Activated CD4-positive, CD25-positive, alpha-beta regulatory T cell treated with anti-CD3 and anti-CD28 coated beads, Interleukin-2, amount 50 U/mL, for 24 hours (primary cell): Measurements from ENCODE around the gene TRIP11.
"Not testable (repeated sequence)": the region's sequence is repeated elsewhere in the genome, so short reads cannot be mapped to it uniquely, and the experiment has no call there.

Source experiments
- ATAC-seq, 2 donors: fragments of 150-1000 bp; cut with Tn5 transposase; one replicate each; pipeline ENCODE4 v1.10.0; 2021; ENCODE audit warnings: mild to moderate bottlenecking in 1 of 2, moderate library complexity in 1 of 2

Gene TRIP11

GRCh38 chr14:92039719-92040430 is at the start of gene TRIP11:
TSS of gene TRIP11 (minus strand) at chr14:92040059. CDS start at chr14:92039685, 374 bp downstream.
- peak; percentile 98 for ATAC-seq

DNA sequence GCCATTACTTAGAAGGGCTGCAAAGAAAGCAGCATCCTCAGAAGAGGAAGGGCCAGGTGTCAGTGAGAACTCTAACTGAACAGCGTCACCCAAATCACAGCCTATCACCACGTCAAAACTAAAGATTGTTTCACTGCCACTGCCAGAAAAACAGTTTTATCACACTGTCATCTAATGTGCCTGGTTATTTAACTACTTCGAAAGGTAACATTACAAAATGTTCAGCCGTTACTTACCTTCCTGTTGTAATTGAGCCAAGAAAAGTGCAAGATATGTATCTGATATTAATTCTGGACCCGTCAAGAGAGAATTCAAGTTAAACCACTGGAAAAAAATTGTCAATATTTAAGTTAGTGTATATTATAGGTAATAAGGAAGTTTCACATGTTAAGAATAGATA is 48.6 kb upstream of the TRIP11 start:
- ATAC-seq, result no peak

- ATAC-seq, result no peak
Measured at GRCh38 chr14:92074555-92074954, 34.7 kb upstream of the TRIP11 start.

- ATAC-seq, result no peak
Measured at GRCh38 chr14:92058006-92058917, 18.4 kb upstream of the TRIP11 start.

- ATAC-seq, result no peak
Measured at GRCh38 chr14:92049781-92050180, 9.9 kb upstream of the TRIP11 start.

DNA sequence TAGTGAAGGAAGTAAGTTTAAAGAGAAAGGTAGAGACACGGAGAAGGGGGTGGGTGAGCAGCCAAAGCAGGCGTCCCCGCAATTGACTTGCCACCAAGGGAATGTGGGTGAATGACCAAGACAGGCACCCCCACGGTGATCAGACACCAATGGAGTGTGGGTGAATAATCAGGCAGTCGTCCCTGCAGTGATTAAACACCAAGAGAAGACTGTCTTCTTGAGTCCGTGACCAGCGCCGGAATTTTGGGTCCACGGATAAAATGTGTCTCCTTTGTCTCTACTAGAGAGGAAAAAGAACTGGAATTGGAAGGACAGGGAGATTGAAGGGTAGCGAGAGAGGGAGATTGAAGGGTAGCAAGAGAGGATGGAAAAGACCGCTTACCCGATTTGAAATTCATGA is 9.4 kb upstream of the TRIP11 start:
- not testable (repeated sequence) for ATAC-seq

GRCh38 chr14:92045904-92046303 is 6.0 kb upstream of the TRIP11 start:
- ATAC-seq, result not testable (repeated sequence)

DNA sequence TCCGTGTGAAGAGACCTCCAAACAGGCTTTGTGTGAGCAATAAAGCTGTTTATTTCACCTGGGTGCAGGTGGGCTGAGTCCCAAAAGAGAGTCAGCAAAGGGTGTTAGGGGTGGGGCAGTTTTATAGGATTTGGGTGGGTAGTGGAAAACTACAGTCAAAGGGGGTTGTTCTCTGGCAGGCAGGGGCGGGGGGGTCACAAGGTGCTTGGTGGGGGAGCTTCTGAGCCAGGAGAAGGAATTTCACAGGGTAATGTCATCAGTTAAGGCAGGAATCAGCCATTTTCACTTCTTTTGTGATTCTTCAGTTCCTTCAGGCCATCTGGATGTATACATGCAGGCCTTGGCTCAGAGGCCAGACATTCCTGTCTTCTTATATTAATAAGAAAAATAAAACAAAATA is 1.9 kb upstream of the TRIP11 start:
- not testable (repeated sequence) for ATAC-seq

GRCh38 chr14:92041203-92041602 is 1.3 kb upstream of the TRIP11 start:
- ATAC-seq, result no peak

DNA sequence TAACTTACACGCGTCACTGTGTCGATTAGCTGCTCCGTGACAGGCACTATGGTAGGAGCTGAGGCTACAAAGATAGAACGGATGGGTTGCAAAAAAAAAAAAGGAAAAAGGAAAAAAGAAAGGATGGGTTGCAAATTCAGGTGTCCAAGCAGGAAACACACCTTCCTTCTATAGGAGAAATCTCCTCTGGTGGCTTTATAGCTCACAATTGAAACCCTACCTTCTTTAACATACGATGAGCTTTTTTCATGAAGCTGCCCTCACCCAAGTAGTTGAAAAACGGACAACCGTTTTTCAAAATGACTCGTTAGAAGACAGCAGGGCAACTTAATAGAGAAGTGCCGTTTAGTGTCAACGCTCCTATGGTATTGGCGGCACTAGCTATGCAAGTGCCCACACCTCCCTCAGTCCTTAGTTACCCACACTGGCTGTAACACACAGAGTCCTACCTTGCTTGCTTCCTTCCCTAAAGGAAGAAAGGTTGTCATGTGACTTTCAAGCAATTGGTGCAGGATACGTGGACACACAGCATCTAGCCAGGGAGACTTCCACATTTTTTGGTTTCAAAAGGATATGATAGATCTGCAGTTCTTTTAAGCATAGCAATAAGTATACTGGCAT is 682 bp upstream of the TRIP11 start:
- no peak for ATAC-seq

GRCh38 chr14:92039063-92039718 is 668 bp downstream of the TRIP11 start:
- ATAC-seq, result peak; percentile 1

- no peak for ATAC-seq
Measured at GRCh38 chr14:92037989-92038388, 1.9 kb downstream of the TRIP11 start.

GRCh38 chr14:92035890-92036289 is 4.0 kb downstream of the TRIP11 start:
- no peak for ATAC-seq

DNA sequence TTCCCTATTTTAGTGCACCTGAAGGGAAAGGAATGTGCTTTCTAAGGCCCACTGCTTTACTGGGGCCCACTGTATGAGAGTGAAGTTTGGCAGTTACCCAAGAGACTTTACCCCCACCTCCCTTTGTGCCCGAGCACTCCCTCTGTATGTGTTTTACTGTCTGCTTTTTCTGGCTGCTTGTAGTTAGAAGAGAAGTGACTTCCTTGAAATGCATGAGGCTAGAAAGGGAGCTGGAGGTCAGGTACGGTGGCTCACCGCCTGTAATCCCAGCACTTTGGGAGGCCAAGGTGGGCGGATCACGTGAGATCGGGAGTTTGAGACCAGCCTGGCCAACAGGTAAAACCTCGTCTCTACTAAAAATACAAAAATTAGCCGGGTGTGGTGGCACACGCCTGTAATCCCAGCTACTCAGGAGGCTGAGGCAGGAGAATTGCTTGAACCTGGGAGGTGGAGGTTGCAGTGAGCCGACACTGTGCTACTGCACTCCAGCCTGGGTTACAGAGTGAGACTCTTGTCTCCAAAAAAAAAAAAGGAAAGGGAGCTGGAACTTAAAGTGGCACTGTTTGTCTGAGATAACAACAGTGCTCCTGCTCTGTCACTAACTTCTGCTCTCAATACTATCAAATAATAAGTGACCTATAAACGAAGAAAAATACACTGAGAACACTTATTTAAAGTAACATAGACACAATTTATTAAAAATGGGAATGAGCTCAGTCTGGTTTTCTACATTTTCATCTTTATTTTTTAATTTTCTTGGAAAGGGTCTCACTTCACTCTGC is 5.8 kb downstream of the TRIP11 start:
- ATAC-seq, result no peak

- ATAC-seq, result no peak
Measured at GRCh38 chr14:92033433-92033832, 6.4 kb downstream of the TRIP11 start.

DNA sequence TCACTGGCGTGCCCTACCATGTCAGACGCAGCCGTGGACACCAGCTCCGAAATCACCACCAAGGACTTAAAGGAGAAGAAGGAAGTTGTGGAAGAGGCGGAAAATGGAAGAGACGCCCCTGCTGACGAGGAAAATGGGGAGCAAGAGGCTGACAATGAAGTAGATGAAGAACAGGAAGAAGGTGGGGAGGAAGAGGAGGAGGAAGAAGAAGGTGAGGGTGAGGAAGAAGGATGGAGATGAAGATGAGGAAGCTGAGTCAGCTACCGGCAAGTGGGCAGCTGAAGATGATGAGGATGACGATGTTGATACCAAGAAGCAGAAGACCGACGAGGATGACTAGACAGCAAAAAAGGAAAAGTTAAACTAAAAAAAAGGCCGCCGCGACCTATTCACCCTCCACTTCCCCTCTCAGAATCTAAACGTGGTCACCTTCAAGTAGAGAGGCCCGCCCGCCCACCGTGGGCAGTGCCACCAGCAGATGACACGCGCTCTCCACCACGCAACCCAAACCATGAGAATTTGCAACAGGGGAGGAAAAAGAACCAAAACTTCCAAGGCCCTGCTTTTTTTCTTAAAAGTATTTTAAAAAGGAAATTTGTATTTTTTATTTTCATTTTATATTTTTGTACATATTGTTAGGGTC is 13.2 kb downstream of the TRIP11 start:
- ATAC-seq, result no peak

DNA sequence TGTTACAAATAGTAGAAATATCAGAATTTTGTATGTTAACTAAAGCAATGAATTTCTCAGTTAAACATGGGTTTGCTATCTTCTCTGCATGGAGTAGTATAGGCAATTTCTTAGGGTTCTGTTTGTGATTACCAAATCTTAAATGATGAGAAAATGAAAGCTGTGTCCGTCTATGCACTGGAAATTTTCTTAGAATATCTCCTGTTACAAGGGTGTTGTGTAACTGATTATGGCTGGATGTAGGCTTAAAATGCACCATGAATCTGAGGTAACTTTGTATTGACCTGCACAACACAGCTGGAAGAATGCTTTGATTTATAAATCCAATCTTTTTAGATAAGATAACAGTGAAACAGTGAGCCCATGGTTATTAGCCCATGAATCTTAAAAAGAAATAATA is 17.8 kb downstream of the TRIP11 start:
- no peak for ATAC-seq

DNA sequence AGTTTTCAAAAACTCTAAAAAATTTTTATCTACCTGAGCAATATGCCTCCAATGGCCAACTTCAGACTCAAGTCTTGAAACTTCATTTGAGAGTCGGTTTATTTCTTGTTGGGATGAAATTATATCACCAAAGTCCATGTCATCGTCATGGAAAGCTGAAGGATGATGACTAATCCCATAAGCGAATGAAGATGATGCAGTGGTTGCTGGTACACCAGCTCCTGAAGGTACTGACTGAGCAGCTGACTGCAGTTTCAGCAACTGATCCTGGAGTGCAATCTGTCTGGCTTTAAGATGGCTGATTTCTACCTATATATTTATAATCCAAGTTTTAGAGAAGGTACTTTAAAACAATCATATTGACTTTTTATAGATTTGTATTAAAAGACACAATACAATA is 18.3 kb downstream of the TRIP11 start:
- ATAC-seq, result no peak

GRCh38 chr14:92014040-92014439 is 25.8 kb downstream of the TRIP11 start:
- ATAC-seq, result peak; percentile 32 to 56

GRCh38 chr14:92012121-92012748 is 27.6 kb downstream of the TRIP11 start:
- peak in 1 of 2 donors; percentile 43 for ATAC-seq

GRCh38 chr14:92010644-92011043 is 29.2 kb downstream of the TRIP11 start:
- no peak for ATAC-seq
